ENCODE results near the gene SENP1. TPM values are rescaled to one million over a fixed set of nuclear protein-coding genes. Genes with fewer than 3 reads are reported as not detected.

The SENP1 gene
- total RNA-seq, 1 experiment from 2014 or later: 23.0 TPM

GRCh38 chr12:48024735-48025134 lies 81.1 kb downstream of the SENP1 start:
- Histone ChIP-seq H3K9me3 (ENCODE audit: insufficient read depth, low read depth) (no peaks in the 10 kb centered on the region), H4K20me1 (ENCODE audit: insufficient read depth) (no peaks in the 10 kb centered on the region), H3K79me2 (ENCODE audit: low read depth) (no peaks in the 10 kb centered on the region), H3F3A (ENCODE audit: insufficient read depth, low read depth) (peaks cover 22% of the 10 kb centered on the region), H3K27me3 (ENCODE audit: insufficient read depth, low read depth) (peaks cover 9% of the 10 kb centered on the region; the same call in 1 of the 2 replicates), H2AFZ (no peak overlapping the region), H3K36me3 (ENCODE audit: low read depth) (no peaks in the 10 kb centered on the region), H3K9me2 (ENCODE audit: insufficient read depth) (no peaks in the 10 kb centered on the region), H3K4me3 (no peak overlapping the region), H3K27ac (no peak overlapping the region), H3K4me1 (replicated peaks; ENCODE audit: insufficient read depth) (peaks cover 41% of the 10 kb centered on the region), H3K4me2 (no peak overlapping the region)
- intact Hi-C loops (cut with micrococcal nuclease; ENCODE audit: unreplicated experiment): loop anchor here (10.0 kb wide), 1 partner anchor 120 kb away; the partner anchor contains the start of gene VDR
- no peak for DNase-seq
- BruUV-seq (replicated peaks): no TSS peak
- POLR2A ChIA-PET (ENCODE audit: unreplicated experiment): no interaction called here
- TF ChIP-seq, protein P1, sequence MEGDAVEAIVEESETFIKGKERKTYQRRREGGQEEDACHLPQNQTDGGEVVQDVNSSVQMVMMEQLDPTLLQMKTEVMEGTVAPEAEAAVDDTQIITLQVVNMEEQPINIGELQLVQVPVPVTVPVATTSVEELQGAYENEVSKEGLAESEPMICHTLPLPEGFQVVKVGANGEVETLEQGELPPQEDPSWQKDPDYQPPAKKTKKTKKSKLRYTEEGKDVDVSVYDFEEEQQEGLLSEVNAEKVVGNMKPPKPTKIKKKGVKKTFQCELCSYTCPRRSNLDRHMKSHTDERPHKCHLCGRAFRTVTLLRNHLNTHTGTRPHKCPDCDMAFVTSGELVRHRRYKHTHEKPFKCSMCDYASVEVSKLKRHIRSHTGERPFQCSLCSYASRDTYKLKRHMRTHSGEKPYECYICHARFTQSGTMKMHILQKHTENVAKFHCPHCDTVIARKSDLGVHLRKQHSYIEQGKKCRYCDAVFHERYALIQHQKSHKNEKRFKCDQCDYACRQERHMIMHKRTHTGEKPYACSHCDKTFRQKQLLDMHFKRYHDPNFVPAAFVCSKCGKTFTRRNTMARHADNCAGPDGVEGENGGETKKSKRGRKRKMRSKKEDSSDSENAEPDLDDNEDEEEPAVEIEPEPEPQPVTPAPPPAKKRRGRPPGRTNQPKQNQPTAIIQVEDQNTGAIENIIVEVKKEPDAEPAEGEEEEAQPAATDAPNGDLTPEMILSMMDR (conservative IDR thresholded peaks at IDR 0.05): no peak
- no peak for TF ChIP-seq EZH2 (IDR thresholded peaks at IDR 0.05; ENCODE audit: low read depth)
- CTCF ChIA-PET: no interaction called here

DNA sequence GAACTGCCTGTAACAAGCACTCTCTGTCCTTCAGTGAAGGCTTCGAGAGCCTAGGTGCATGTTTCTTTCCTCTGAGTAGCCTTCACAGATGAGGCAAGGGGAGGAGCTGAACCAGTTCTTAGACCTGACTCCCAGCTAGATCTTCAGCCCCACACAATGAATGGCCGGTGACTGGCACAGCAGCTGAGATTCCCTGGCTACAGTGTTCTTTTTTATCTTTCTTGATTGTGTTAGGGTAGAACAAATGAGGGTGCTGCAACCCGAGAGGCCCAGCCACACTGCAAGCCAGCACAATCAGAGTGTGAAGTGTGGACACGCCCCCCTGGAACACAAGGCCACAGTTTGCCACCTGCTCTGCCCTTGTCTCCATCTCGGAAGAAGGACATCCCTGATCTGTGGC lies 82.5 kb downstream of the SENP1 start:
- peak in 1 of 2 experiments; percentile 11 for DNase-seq
- Histone ChIP-seq H3K9me2 (ENCODE audit: insufficient read depth) (no peaks in the 10 kb centered on the region), H3K4me1 (replicated peaks; ENCODE audit: insufficient read depth) (peaks cover 36% of the 10 kb centered on the region), H3K27ac (no peak overlapping the region), H4K20me1 (ENCODE audit: insufficient read depth) (no peaks in the 10 kb centered on the region), H3K27me3 (ENCODE audit: insufficient read depth, low read depth) (peaks cover 21% of the 10 kb centered on the region; the same call in 1 of the 2 replicates), H3K79me2 (ENCODE audit: low read depth) (no peaks in the 10 kb centered on the region), H3K9me3 (ENCODE audit: insufficient read depth, low read depth) (no peaks in the 10 kb centered on the region), H3F3A (ENCODE audit: insufficient read depth, low read depth) (peaks cover 22% of the 10 kb centered on the region), H2AFZ (no peak overlapping the region), H3K36me3 (ENCODE audit: low read depth) (no peaks in the 10 kb centered on the region), H3K4me2 (peak overlapping the region; percentile 69), H3K4me3 (0 out of 2 replicates have a peak overlapping the region, but pooled peaks have one; percentile 0)
- no peak for TF ChIP-seq EZH2 (IDR thresholded peaks at IDR 0.05; ENCODE audit: low read depth)
- TF ChIP-seq, protein P1 (conservative IDR thresholded peaks at IDR 0.05): no peak
- no TSS peak for BruUV-seq (replicated peaks)
- POLR2A ChIA-PET (ENCODE audit: unreplicated experiment): interaction anchor here (0.7 kb wide), 1 partner anchor 298 kb away, joined by 6 read pairs; no protein-coding TSS in a partner anchor
- CTCF ChIA-PET: no interaction called here
- intact Hi-C loops (cut with micrococcal nuclease; ENCODE audit: unreplicated experiment): loop anchor here (10.0 kb wide), 1 partner anchor 119 kb away; the partner anchor contains the start of gene VDR

GRCh38 chr12:48022676-48023385 lies 83.0 kb downstream of the SENP1 start:
- H3K79me2 ChIP-seq (ENCODE audit: low read depth): no peaks in the 10 kb centered on the region
- peak in 1 of 2 experiments; percentile 74 for DNase-seq
- intact Hi-C loops (cut with micrococcal nuclease; ENCODE audit: unreplicated experiment): loop anchor here (10.0 kb wide), 1 partner anchor 118 kb away; the partner anchor contains the start of gene VDR
- no peak overlapping the region for H3K27ac ChIP-seq
- H3K9me2 ChIP-seq (ENCODE audit: insufficient read depth): no peaks in the 10 kb centered on the region
- peaks cover 35% of the 10 kb centered on the region for H3K4me1 ChIP-seq (replicated peaks; ENCODE audit: insufficient read depth)
- BruUV-seq (replicated peaks): no TSS peak
- no peaks in the 10 kb centered on the region for H3K36me3 ChIP-seq (ENCODE audit: low read depth)
- ChIA-PET CTCF (interaction anchor here (0.7 kb wide), 1 partner anchor 934 kb away, joined by 3 read pairs; the partner anchor contains the start of gene ARF3), POLR2A (ENCODE audit: unreplicated experiment) (interaction anchor here (0.6 to 0.8 kb wide), 3 partner anchors 12 to 1841 kb away, joined by 3 to 4 read pairs (median 3); no protein-coding TSS in a partner anchor)
- no peak overlapping the region for H2AFZ ChIP-seq
- H3K9me3 ChIP-seq (ENCODE audit: insufficient read depth, low read depth): no peaks in the 10 kb centered on the region
- TF ChIP-seq EZH2 (IDR thresholded peaks at IDR 0.05; ENCODE audit: low read depth): no peak
- TF ChIP-seq, protein P1 (conservative IDR thresholded peaks at IDR 0.05): no peak
- H3K4me3 ChIP-seq: 0 out of 2 replicates have a peak overlapping the region, but pooled peaks have one; percentile 0
- no peaks in the 10 kb centered on the region for H4K20me1 ChIP-seq (ENCODE audit: insufficient read depth)
- peaks cover 26% of the 10 kb centered on the region; the same call in 1 of the 2 replicates for H3K27me3 ChIP-seq (ENCODE audit: insufficient read depth, low read depth)
- H3F3A ChIP-seq (ENCODE audit: insufficient read depth, low read depth): peaks cover 22% of the 10 kb centered on the region
- peak overlapping the region; percentile 69 for H3K4me2 ChIP-seq
